Fibroblast of skin of right quadriceps (primary cell): Measurements from ENCODE around the gene GRIP2.

Experiments used
- DNase-seq: peaks from one replicate; pipeline ENCODE4 v3.0.0-alpha.2; 2013

Gene GRIP2

DNA sequence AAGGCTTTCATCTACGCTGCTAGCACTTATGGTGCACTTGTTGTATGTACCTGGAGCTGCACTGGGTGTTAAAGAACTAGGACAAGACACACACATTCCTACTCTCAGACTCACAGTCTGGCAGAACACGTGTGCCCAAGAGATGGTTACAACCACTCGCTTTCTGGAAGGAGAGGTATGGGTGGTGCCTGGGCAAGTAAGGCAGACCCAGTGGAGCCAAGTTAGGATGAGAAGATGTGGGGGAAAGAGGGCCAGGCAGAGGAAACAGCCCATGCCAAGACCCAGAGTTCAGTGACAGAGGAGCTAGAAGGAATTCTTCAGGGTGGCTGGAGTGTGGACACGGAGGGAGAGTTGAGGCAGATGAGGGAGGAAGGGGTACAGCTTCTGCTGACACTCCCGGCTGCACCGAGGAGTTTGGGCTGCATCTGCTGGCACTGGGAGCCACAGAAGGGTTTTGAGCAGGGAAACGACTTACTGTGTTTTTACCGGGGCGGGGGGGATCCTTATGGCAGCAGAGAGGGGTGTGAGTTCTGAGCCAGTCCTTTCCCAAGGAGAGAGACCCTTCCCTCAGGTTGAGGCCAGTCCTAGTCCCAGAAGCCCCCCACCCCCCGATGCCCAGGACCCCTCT is 59.0 kb downstream of the GRIP2 start:
- DNase-seq, result no peak

DNA sequence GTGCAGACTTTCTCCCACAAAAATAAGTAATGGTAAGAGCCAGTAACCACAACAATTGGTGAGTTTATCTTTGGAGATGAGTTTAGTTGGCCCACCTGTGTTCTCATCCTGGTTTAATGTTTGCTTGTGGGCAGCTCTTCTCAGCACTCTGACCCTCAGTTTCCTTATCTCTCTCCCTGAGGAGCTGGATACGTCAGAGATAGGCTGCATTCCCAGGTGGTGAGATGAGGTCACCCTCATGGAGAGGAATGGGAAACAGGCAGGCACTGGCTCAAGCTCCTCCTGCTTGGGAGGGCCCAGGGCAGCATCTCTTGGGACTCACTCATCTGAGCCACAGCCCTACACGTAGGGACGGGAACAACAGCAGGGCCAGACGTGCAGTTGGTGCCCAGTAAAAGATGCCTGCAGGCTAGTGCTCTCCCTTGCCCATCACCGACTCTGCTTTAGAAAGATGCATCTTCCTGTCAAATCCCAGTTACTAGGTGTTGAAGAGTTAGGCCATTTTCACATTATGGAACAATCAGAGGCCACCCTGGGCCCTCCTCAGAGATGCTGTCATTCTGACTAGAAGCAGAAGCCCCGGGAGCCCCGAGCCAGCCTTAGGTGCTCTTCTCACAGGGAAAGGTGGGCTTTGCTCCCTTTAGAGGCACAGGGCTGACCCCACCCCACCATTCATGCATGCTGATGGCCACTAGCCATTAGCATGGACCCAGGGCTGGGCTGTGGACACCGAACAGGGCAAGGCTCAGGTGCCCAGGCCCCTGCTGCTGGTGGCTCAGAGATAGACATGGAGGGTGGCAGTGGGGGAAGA is 59.7 kb downstream of the GRIP2 start:
- peak; percentile 34 for DNase-seq

DNA sequence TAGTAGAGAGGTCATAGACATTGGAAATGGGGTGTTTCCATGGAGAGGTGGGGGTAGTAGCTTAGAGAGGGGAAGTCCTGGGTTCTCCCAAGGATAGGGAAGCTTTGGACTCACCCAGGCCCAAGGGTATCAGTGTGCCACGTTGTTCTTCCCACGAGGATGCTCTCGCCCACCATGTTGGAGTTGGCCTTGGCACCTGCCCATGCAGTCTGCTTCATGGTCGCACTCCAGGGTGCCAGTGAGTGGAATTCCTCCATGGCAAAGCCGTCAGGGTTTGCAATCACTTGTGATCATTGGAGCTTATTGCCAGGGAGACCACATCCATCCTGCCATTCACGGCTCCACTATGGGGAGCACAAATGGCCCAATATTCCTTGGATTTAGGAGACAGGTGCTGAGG is 60.6 kb downstream of the GRIP2 start:
- DNase-seq, result no peak

DNA sequence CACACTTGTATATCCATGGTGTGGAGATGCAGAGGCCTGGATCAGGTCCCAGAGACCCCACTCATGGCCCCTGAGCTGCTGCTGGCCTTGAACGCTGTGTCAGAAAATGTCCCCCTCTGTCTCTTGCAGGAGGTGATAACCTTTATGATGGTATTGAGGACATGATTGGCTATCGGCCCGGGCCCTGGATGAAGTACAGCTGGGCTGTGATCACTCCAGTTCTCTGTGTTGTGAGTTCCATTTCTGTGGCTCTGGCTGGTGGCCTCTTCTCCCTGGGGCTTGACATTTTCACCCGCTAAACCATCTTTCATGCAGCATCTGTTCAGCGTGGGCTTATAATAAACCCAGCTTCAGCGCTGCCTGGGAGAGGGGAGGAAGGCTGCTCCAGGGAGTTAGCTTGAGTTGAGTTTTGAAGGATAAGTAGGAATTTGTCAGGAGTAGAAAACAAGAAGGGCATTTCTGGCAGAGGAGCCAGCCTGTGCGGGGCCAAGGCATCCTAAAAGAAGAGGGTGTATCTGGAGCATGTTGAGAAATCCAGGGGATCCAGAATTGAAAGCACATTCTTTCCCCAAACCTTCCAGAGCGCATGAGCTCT is 61.1 kb downstream of the GRIP2 start:
- no peak for DNase-seq

DNA sequence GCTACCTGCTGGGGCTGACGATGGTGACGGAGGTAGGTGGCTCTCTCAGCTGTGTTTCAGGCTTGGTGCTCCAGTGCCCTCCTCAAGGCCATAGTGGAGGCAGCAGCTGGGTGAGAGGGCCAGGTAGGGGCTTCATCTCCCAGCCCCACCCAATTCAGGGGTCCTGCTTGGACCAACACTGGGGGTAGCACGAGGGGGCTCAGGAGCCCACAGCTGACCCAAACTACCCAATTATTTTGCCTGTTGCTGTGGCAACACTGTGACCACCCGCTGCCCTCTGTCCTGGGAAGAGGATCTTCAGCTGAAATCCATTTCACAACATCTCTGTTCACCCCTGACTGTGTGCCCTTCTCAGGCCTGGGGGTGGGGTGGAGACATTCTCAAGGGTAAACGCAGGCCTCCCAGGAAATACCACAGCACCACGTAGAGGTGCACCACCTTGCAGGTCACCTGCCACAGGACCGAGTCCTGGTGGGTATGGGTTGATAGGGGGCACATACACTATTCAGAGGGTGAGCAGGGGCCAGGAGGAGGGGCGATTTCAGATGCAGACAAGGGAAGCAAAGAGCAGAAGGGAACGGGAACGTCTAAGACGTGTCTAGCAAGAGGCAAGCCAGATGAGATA is 62.7 kb downstream of the GRIP2 start:
- no peak for DNase-seq

DNA sequence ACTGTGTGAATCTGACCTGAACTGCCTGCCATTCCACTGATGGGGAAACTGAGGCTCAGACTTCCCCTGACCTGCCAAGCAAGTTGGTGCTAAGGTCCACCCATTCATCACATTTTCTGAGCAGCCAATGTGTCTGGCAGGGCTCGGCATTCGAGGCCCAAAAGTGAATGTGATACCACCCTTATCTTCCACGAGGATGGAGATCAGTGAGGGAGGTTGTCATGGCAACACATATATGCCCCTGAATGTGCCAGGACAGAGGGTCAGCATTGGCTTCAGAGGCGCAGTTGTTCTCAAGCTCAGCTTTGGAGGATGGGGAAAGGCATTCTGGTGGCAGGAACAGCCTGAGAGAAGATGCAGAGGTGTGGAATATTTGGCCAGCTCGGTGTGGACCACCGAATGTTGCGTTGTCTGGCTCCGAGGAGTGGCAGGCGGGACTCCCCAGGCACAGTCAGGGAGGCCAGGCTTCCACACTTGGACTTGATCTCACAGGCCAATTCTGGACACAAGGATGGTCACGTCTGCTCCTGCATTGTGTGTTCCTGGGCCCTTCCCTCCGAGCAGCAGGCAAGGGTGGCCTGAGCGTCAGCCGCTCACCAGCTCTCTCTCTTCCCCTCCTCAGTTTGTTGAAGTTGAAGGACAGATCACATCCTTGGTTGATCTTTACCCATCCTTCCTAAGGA is 63.4 kb downstream of the GRIP2 start:
- no peak for DNase-seq

DNA sequence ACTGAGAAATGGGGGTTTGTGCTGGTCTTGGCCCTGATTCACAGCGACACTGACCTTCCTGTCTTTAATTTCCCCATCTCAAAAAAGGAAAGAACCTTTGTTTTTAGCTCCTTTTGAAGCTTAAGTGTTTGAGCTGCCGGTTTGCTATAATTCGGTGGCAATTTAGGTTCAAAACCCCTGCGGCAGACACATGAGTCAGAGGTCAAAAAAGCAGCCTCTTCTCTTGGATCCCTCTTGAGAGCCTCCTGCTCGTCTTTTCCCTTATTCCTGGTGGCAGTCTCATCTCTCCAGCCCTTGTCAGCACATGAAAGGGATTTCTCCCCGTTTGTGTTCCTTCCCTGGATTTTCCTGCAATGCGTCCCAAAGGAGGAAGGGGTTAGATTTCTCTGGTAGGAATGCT is 64.5 kb downstream of the GRIP2 start:
- no peak for DNase-seq

DNA sequence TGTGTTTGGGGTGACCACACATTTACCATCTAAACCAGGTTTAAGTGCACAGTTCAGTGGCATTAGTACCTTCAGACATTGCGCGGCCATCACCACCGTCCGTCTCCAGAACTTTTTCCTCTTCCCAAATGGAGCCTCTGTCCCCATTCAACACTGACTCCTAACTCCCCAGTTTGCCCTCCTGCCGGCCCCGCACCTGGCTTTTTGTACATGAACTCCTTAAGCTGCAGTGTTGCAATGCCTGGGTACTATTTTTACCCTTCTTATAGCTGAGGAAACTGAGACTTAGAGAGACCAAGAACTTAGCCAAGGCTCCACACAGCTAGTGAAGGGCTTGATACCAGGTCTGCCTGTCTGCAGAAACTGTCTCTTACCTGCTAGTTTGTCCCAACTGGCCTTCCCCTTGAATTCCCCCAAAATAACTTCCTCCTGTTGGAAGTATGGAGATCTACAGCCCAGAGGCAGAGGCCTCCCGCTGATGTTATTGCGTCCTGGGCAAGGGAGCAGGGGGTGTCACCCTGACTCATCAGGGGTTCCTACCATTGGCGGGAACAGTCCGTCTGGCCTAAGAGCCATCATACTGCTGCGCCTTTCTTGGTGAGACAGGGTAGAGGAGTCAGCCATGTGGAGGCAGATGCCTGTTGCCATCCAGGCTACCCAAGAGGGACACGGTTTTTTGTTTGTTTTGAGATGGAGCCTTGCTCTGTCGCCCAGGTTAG is 65.6 kb downstream of the GRIP2 start:
- DNase-seq, result no peak

DNA sequence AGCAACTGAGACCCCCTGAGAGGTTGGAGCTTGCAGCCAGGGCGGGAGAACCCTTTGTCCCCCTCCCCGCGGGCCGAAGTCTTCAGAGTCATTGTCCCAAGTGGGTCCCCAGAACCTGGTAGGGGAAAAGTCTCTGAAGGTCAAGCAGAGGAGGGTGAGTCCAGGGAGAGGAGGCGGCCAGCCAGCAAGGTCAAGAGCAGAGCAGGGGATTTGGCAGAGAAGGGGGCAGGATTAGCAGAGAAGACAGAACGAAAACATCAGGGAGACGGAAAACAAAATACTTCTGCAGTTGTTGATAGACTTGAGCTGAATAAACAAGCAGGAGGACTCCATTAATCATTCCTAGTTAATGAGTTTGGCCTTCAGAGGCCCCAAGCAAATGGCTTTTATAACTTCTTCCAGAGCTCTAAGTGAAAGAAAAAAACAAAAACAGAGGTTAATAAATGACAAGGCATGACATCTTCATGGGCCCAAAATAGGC is 66.7 kb downstream of the GRIP2 start:
- DNase-seq, result no peak

DNA sequence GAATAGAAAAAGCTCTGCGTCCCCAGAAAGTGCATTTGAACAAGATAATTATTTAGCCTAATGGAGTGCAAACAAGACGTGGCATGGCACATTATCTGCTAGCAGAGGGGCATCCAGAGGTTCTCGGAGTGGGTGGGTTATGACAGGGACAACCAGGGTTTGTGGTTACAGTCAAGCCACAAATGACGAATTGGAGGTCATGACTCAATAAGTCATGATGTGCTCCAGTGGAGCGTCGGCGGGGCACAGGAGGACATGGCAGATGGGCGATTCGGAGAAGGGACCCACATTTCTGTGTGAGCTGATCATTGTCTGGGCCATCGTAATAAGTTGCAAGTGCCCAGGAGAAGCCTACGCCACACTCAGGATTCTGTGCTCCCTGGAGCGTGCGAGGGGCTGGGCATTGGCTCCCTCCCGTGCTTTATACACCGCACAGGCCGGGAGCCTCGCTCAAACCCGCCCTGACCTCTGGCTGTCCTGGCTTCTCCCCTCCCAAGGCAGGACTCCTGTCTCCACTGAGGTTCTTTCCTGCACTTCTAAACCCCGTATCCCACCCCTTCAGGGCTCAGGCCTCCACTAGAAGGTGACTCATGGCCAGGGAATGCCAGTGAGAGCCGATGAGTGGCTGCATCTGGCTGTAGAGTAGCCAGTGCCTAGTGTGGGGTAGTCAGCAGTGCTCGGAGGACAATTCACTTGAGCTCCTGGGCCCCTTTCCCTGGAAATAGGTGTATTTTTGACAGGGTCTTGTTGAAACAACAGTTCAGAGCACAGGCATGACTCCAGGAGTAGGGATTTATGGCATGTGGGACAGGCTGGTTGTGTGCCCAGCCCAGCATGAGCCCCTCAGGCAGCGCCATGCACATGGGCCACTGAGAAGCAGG is 67.4 kb downstream of the GRIP2 start:
- peak; percentile 90 for DNase-seq

DNA sequence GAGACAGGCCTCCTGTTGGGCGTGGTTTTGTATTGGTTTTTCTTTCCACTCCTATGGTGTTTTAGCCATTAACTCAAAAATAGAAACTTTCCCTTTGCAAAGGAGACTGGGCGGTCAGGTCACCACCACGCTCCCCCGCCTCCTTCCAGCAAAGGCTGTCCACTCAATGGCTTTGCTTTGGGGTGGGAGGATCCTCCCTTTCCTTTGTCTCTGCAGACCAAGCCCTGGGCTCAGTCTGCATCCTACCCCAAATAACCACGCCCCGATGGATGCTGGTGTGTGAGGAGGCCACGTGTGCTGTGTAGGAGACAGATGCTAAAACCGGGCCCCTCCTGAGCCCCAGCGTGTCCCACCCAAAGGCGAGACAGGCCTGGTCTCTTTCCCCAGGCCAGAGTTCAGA is 68.5 kb downstream of the GRIP2 start:
- no peak for DNase-seq

DNA sequence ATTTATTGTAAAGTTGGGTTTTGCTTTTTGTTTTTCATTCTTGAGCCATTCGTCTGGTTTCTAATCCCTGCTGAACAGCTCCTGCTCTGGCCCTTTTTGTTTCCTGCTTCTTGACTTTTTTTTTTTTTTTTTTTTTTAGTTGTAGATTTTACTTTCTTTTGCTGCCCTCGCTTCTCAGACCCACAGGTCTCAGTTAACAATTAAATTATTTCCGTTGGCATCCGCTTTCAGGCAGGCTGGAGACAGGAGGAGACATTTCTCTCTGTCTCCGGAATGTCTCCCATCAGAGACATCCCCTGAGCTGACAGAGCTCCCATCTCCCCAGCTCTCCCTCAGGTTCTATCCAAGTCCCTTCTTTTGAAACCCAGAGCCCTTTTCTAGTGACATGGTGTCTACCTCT is 69.1 kb downstream of the GRIP2 start:
- no peak for DNase-seq

DNA sequence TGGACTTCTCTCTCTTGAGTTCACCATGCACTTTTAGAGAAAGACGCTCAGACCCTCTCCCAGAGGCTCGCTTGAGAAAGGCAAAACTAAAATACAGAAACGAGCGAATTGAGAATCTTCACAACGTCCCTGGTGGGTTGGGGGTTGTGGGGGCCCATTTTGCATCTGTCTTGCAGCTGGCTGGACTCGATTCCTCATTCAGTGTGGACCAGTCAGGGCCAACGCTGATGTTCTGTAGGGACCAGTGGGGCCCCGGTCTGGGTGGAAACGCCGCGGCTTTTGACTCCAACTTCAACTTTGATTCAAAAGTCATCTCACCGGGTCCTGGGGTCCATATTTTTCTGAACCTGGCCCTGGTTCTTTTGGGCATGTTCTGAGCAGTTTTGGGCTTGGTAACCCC is 69.7 kb downstream of the GRIP2 start:
- no peak for DNase-seq

DNA sequence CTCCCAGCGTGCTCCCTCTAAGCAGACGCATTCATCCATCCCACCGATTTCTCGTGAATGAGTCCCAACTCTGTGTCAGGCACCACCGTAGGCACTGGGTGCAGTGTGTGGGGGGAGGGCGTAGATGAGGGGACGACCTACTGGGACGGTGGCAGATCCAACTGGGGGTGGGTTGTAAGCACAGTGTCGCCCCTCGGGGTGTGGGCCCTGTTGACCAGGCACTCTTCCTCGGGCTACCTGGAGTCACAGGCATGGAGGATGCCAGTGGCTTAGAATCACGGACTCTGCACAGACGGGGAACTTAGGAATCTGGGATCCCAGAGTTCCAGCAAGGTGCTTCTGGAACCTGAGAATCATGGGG is 71.5 kb downstream of the GRIP2 start:
- DNase-seq, result no peak

DNA sequence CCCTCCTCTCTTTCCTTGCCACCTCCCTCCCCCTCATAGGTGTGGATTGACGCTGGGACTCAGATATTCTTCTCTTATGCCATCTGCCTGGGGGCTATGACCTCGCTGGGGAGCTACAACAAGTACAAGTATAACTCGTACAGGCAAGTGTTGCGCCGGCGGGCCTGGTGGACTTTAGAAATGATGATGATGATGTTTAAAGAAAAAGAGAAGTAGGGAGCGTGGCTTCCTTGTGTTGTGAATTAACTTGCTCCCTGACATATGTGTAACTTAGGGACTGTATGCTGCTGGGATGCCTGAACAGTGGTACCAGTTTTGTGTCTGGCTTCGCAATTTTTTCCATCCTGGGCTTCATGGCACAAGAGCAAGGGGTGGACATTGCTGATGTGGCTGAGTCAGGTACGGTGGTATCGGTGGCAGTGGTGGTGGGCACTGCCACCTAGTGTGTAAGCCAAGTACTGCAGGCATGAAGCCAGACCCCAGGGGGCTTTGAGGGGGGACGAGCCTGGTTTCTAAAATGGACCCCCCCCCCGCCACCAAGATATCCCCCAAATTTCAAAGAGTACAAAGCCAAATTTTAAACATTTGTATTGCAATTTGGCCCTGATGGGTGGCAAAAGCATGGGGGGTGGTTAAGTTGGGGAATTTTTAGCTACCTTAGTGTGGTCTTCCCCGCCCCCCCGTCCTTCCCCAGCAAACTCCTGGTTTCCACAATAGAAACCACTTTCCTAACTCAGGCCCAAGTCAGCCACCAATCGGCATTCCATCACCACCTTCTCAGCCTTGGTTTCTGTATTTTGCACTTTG is 72.1 kb downstream of the GRIP2 start:
- DNase-seq, result peak; percentile 42

DNA sequence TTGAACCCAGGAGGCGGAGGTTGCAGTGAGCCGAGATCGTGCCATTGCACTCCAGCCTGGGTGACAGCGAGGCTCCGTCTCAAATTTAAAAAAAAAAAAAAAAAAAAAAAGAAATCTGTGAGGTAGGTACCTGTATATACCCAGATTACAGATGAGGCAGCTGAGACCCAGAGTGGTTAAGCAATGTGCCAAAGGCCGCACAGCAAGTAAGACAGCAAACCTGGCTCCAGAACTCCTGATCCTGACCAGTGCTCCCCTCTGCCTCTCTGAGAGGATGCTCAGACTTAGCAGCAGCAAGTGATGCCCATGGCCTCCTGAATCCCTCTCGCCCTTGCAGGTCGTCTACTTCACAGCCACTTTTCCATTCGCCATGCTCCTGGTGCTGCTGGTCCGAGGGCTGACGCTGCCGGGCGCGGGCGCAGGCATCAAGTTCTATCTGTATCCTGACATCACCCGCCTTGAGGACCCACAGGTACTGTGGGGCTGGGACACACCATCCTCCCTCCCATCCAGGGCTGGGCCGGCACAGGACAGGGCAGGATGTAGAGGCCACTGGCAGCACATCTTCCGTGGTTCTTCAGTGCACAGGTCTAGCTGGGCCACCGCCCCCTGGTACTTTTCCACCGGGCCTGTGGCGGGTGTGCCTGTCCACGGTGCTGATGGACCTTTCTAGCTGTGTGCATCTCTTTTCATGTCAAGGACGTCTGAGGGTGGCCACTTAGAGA is 73.8 kb downstream of the GRIP2 start:
- no peak for DNase-seq

DNA sequence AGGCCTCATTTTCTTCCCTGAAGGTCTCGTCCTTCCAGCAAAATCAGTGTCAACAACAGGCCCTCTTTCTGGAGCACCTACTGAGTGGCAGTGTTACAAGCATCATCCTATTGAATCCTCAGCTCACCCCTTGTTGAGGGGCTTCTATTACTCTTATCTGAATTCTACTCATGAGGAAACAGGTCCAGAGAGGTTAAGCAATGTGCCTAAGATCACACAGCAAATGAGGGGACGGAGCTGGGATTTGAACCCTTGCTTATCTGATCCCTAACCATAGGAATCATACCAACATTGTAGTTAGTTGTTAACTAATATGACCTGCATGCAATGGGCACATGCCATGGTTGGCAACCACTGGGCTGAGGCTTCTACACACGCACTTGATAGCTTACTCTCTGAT is 74.7 kb downstream of the GRIP2 start:
- DNase-seq, result no peak

DNA sequence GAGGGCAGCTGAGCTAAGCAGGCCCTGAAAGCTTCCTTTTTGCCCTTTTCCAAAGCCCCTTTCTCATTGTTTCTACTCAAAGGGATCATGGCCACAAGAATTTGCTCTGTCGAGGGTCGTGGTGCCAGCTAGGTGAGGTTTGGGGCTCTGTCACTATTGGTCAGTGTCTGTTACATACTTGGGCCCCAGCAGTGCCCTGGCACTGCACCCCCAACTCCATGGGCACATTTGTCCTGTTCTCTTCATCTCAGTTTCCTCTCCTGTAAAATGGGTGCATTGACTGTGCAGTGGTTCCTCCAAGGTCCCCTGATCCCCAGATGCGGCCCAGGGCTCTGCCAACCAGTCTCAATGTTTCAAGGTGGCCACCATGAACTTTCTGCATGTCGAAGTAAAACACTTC is 75.6 kb downstream of the GRIP2 start:
- no peak for DNase-seq

DNA sequence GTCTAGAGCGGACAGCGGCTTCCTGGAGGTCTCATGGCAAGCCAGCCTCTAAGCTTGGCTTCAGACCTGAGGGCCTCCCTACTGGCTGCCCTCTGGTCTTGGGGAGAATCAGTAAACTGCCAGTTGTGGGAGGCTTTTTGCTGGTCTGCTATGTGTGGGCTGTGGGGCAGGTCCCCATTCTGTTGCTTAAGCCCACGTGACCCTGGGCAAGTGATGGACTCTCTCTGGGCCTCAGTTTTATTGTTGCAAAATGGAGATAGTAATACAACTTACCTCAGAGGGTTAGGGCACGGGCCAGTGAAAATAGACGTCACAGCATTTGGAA is 76.0 kb downstream of the GRIP2 start:
- DNase-seq, result no peak
